ENCODE results near the gene GABARAPL2. TPM values are rescaled to one million over a fixed set of nuclear protein-coding genes. Genes with fewer than 3 reads are reported as not detected.

Gene GABARAPL2
- total RNA-seq, 1 experiment from 2014 or later, result 56.2 TPM

DNA sequence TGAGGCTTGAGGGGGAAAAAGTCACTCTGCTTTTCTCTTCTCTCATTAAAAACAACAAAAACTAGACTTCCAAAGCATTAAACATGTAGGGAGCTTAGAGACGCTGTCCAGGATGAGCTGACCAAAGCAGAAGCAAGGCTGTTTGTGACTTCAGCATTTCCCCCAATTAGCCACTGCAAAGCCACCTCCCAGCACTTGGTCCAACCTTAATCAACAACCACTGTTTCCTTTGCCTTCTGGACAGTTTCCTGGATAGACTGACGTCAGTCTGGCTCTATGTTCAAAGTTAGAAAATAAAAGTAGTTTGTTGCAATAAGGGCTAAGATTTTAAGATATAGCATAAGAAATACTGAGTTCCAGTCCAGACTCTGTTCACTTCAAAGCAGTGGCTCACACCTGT lies 13.2 kb upstream of the GABARAPL2 start:
- Histone ChIP-seq H3K4me3 (ENCODE audit: low read depth in 2 of 2, low read length in 2 of 2) (no peak overlapping the region), H3K36me3 (ENCODE audit: control insufficient read depth, insufficient read depth, low read length) (no peaks in the 10 kb centered on the region), H3K27ac (ENCODE audit: low read length) (no peak overlapping the region), H3K9me3 (ENCODE audit: control insufficient read depth, insufficient read depth, low read depth, low read length) (no peaks in the 10 kb centered on the region), H3K4me1 (ENCODE audit: control insufficient read depth, insufficient read depth, low read length) (no peaks in the 10 kb centered on the region), H3K27me3 (ENCODE audit: control insufficient read depth, insufficient read depth, low read length) (no peaks in the 10 kb centered on the region)
- TF ChIP-seq, protein P1, sequence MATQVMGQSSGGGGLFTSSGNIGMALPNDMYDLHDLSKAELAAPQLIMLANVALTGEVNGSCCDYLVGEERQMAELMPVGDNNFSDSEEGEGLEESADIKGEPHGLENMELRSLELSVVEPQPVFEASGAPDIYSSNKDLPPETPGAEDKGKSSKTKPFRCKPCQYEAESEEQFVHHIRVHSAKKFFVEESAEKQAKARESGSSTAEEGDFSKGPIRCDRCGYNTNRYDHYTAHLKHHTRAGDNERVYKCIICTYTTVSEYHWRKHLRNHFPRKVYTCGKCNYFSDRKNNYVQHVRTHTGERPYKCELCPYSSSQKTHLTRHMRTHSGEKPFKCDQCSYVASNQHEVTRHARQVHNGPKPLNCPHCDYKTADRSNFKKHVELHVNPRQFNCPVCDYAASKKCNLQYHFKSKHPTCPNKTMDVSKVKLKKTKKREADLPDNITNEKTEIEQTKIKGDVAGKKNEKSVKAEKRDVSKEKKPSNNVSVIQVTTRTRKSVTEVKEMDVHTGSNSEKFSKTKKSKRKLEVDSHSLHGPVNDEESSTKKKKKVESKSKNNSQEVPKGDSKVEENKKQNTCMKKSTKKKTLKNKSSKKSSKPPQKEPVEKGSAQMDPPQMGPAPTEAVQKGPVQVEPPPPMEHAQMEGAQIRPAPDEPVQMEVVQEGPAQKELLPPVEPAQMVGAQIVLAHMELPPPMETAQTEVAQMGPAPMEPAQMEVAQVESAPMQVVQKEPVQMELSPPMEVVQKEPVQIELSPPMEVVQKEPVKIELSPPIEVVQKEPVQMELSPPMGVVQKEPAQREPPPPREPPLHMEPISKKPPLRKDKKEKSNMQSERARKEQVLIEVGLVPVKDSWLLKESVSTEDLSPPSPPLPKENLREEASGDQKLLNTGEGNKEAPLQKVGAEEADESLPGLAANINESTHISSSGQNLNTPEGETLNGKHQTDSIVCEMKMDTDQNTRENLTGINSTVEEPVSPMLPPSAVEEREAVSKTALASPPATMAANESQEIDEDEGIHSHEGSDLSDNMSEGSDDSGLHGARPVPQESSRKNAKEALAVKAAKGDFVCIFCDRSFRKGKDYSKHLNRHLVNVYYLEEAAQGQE (IDR thresholded peaks at IDR 0.05; ENCODE audit: insufficient read depth in 1 of 2, low read depth in 2 of 2, low read length in 1 of 2), result no peak
- TF ChIP-seq POLR2AphosphoS5 (IDR thresholded peaks at IDR 0.05; ENCODE audit: low read depth, low read length), result no peak
- TF ChIP-seq TCF7L2 (IDR thresholded peaks at IDR 0.05; ENCODE audit: low read depth, low read length), result no peak
- TF ChIP-seq, protein P2, sequence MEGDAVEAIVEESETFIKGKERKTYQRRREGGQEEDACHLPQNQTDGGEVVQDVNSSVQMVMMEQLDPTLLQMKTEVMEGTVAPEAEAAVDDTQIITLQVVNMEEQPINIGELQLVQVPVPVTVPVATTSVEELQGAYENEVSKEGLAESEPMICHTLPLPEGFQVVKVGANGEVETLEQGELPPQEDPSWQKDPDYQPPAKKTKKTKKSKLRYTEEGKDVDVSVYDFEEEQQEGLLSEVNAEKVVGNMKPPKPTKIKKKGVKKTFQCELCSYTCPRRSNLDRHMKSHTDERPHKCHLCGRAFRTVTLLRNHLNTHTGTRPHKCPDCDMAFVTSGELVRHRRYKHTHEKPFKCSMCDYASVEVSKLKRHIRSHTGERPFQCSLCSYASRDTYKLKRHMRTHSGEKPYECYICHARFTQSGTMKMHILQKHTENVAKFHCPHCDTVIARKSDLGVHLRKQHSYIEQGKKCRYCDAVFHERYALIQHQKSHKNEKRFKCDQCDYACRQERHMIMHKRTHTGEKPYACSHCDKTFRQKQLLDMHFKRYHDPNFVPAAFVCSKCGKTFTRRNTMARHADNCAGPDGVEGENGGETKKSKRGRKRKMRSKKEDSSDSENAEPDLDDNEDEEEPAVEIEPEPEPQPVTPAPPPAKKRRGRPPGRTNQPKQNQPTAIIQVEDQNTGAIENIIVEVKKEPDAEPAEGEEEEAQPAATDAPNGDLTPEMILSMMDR (IDR thresholded peaks at IDR 0.05), result no peak
- ChIA-PET POLR2A (no interaction called here), CTCF (no interaction called here)
- ATAC-seq (no peak), DNase-seq (ENCODE audit: low read depth, low spot score) (no peak)
- in situ Hi-C loops (cut with HindIII; ENCODE audit: low pct_unique_long_range_greater_than_20kb, low sequenced_read_pairs) (no loop called here), intact Hi-C loops (cut with micrococcal nuclease; ENCODE audit: unreplicated experiment) (loop anchor here (10.0 kb wide), 1 partner anchor 78 kb away; no protein-coding TSS in a partner anchor)
- BruUV-seq (replicated peaks), result no TSS peak

DNA sequence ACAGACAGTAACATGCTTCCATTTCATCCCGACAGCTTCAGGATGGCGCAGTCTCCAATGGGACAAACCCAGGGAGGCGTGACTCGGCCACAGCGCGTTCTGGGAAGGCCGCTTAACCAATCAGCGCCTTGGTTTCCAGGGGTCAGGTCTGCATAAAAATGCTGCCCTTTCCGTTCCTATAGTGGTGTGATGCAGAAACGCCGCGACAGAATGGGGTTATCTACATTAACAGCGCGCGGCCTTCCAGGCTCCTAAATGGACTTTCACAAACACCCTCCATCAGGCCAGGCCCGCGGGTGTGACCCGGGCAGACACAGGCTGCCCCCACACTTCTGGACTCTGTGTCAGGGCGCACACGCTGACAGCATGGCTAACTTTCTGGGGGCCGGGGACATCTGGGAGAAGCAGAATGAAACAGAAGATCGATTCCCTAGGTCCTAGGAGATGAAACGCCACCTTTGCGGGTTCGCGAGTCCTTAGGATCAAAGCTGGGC lies 10.9 kb upstream of the GABARAPL2 start:
- intact Hi-C loops (cut with micrococcal nuclease; ENCODE audit: unreplicated experiment) (loop anchor here (10.0 kb wide), 1 partner anchor 80 kb away; no protein-coding TSS in a partner anchor), in situ Hi-C loops (cut with HindIII; ENCODE audit: low pct_unique_long_range_greater_than_20kb, low sequenced_read_pairs) (no loop called here)
- H3K4me3 ChIP-seq (ENCODE audit: low read depth in 2 of 2, low read length in 2 of 2), result peak overlapping the region; percentile 74 to 79
- BruUV-seq (replicated peaks), result no TSS peak
- H3K27ac ChIP-seq (ENCODE audit: low read length), result peak overlapping the region; percentile 69
- DNase-seq (ENCODE audit: low read depth, low spot score), result peak; percentile 67
- ATAC-seq, result peak; percentile 91
- ChIA-PET CTCF (interaction anchor here (0.6 kb wide), 1 partner anchor 89 kb away, joined by 17 read pairs; no protein-coding TSS in a partner anchor), POLR2A (no interaction called here)
- H3K9me3 ChIP-seq (ENCODE audit: control insufficient read depth, insufficient read depth, low read depth, low read length), result no peaks in the 10 kb centered on the region
- TF ChIP-seq, protein P1 (IDR thresholded peaks at IDR 0.05; ENCODE audit: insufficient read depth in 1 of 2, low read depth in 2 of 2, low read length in 1 of 2), result no peak
- TF ChIP-seq POLR2AphosphoS5 (IDR thresholded peaks at IDR 0.05; ENCODE audit: low read depth, low read length), result peak; percentile 41; the same call in 1 of the 2 replicates
- TF ChIP-seq SIN3A (IDR thresholded peaks at IDR 0.05; ENCODE audit: borderline replicate concordance, insufficient read depth, low read depth, low read length), result 0 out of 2 replicates have a peak, but pooled peaks have one; percentile 9
- TF ChIP-seq, protein P2 (IDR thresholded peaks at IDR 0.05), result no peak
- H3K4me1 ChIP-seq (ENCODE audit: control insufficient read depth, insufficient read depth, low read length), result no peaks in the 10 kb centered on the region
- H3K36me3 ChIP-seq (ENCODE audit: control insufficient read depth, insufficient read depth, low read length), result no peaks in the 10 kb centered on the region
- no peaks in the 10 kb centered on the region for H3K27me3 ChIP-seq (ENCODE audit: control insufficient read depth, insufficient read depth, low read length)

Data from Panc1 (cell line).